Endometrial microvascular endothelial cells (primary cell): ENCODE measurements around the gene UBE2G2. TPM values are rescaled to one million over a fixed set of nuclear protein-coding genes. Genes with fewer than 3 reads are reported as not detected.

Experiments
- in situ Hi-C: cut with HindIII; loops from 2 replicates; pipeline ENCODE4 v1.10.0; 2017; ENCODE audit warnings: low sequenced_read_pairs, low pct_unique_long_range_greater_than_20kb; ENCODE audit errors: inconsistent ontology term
- total RNA-seq: library from RNA; depleted of rRNA; stranded (reverse); fragments of >200 nt; gene quantifications from one replicate; pipeline ENCODE4 v1.2.3, GENCODE V29; 2015; ENCODE audit errors: inconsistent ontology term

The UBE2G2 gene
- total RNA-seq, 1 donor from 2014 or later: 102 TPM

DNA sequence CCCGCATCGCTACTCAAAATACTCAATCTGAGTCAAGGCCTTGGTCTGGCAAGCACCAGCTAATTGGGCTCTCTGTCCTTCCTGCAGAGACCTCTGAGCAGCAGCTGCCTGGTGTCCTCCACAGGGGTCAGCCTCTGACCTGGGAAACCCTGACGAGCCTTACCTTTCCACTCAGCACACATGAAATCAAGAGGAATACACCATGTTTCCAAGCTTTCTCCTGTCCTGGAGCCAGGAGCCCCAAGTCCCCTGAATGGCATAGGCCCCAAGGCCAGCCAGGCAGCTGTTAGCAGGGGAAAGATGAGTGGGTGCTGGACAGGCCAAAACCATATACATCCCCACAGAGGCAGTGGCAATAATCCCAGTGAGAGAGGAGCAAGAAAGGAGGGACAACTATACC, 63.0 kb downstream of the UBE2G2 start:
- in situ Hi-C loops: no loop called here

DNA sequence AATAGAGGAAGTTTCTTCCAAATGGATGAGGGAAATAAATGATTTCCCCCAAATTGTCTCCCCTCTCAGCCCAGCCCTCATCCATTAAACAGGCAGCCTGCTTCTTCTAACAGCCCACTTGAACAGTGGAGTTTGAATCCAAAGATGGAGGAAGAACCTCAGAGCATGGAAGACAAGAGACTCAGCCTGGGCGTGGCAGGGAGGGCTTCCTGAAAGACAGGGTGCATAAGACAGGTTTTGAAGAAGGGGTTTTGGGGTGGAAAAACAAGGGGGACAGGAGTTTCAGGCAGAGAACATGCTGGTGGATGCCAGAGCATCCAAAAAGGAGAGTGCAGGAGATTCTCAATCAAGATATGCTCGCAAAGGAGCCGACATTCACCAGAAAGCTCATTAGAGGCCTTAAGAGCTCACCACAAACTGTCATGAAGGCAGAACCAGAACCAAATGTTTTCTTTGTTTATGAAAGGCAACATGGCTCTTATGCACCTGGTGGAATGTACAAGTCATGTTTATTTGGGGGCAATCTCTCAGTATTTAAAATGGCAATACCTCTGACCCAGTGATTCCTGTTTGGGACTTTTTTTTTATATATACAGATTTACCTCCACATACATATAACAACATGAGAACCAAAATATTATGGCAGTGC, 63.8 kb downstream of the UBE2G2 start:
- in situ Hi-C loops: no loop called here

DNA sequence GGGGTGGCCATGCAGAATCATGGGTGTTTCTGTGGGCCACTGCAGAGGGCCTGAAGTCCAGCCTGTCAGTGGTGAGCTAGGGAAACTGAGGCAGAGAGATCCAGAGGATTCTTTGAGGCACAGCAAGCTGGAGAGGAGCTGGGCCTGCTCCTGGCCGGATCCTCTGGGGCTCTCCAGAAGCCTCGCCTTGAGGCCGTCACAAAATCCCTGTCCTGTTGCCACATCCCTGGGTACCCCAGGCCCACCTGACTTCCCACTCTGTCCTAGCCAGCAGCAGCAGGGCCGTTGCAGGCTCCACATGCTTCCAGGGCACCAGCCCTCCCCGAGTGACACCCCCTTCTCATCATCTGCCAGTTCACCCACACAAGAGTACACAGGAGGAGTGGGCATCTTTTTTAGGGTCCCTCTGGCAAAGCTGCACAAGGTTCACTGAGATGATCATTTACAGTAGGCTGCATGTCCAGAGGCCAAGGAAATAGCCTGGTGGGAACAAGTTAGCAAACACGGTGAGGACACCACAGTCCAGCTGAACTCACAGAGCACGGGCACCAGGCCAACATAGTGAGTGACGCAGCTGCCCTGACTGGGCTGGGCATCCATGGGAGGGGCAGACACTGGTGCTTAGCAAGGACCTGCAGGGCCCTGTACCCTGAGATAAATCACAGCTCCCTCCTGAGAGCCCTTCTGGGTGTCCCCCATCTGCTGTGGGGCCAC, 65.2 kb downstream of the UBE2G2 start:
- in situ Hi-C loops: no loop called here

DNA sequence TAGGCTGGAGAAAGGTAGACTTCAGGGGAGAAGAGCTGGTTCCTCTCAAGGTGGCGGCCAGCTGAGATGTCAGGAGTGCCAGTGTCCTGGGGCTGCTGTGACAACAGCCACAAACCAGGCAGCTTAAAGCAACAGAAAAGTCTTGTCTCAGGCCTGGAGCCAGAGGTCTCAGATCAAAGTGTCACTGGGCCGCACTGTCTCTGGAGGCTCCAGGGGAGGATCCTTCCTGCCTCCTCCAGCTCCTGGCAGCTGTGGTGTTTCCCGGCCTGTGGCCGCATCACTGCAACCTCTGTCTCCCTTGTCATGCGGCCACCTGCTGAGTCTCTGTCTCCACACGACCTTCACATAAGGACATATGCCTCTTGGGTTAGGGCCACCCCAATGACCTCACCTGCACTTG, 65.8 kb downstream of the UBE2G2 start:
- in situ Hi-C loops: no loop called here

DNA sequence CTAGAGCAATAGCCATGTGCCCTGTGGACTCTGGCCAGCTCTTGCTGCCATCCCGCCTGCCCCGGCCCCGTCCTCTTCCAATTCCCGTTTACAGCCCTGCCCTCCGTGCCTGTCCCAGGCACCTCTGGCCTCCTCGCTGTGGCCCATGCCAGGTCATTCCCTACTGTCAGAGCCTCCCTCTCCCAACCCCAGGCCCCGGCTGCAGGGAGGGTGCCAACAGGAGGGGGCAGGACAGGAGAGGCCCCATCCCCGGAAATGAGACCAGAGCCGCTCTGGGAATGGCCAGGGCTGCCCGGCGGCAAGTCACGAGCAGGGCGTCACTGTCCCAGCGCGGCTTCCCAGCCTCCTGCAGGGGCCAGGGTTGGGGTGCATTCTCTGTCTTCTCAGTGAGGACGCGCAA, 66.8 kb downstream of the UBE2G2 start:
- in situ Hi-C loops: no loop called here

DNA sequence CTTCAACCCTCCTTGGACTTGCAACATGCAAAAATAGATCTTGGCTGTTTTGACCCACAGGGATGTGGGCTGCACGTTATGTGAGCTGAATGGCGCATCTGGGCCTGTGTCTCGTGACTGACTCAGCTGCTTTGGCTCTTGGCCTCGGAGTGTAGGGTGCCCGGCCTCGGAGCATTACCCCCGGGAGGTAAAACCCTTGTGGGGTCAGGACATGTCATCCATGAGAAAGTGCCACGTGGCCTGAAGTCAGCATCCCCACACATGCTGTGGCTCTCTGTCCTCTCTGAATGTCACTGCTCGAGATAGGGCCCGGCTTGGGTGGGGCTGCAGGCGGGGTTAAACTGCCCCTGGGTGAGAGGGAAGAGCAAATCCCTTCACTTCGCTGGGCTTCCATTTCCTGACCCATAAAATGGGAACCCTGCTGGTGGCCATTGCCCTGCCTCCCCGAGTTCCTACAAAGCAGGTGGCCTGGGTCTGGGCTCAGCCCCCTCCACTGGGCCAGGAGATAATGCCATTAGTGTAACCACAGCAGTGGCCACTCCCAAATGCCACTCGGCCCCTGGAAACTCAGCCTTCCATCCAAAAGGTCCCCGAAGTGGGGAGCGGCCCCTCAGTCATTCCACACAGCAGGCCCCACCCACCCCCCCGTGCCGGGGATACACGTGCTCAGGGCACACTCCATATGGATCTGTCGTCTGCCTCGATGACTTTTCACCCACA, 67.4 kb downstream of the UBE2G2 start:
- in situ Hi-C loops: no loop called here

DNA sequence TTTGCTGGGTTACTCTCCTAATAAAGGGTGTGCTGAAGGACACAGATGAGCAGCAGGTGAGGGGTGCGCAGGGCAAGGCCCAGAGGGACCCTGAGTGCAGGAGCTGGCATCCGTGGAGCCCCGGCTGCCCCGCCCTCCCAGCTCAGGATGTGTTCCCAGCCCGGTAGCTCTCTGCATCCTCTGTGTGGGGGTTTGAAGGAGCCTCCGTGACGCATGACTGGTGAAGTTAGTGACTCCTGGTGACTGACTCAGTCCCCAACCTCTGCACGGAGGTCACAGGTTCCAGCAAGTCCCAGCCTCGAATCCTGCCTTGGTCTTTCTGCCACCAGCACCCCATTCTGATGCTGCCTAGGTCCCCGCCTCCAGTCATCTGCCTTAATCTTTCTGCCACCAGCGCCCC, 68.7 kb downstream of the UBE2G2 start:
- in situ Hi-C loops: no loop called here

DNA sequence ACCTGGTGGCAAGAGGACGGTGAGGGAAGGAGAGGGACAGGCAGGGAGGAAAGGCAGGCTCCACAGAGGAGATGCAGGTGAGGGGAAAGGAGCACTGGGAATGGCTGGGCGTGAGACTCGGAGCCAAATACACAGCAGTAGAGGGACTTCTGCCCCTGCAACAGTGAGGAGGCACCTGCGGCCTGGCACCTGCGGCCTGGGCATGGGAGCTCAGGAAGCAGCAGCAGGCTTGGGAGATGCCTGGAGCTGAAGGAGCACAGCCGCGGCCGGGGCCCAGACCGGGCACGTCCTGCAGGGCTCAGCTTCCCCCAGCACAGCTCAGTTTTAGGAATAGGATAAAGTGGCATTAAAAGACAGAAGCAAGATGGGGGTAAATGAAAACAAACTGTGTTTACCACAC, 69.4 kb downstream of the UBE2G2 start:
- in situ Hi-C loops: no loop called here

DNA sequence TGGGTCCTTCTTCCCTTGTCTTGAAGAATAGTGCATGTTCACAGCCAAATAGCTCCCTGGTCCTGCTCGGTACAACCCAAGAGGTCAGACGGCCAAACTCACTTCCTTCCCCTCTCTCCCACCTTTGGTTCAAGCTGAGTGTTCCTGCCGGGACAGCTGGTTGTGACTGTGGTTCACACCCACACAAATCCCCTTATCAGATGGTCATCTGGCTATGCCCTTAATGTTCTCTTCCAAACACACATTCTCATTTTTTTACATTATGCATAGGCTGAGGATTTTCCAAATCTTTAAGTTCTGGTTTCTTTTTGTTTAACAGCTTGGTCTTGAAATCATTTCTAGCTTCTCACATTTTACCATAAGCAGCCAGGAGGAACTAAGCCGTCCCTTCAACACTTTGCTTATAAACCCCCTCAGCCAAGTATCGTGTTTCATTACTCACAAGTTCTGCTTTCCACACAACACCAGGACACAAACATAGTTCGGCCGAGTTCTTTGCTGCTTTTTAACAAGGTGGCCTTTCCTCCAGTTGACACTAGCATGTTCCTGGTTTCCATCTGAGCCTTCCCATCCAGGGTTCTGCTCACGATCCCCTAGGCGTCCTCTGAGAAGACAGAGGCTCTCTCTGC, 70.6 kb downstream of the UBE2G2 start:
- in situ Hi-C loops: no loop called here

DNA sequence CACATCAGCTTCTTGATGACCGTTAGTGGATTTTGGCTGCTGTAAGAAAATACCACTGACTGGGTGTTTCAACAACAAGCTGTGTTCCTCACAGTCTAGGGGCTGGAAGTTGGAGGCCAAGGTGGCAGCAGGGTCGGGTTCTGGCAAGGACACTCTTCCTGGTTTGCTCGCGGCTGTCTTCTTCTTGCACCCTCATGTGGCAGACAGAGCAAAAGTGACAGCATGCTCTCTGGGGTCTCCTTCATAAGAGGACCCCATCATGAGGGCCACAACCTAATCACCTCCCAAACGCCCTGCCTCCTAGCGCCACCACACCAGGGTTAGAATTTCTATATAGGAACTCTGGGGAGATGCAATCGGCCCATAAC, 71.6 kb downstream of the UBE2G2 start:
- in situ Hi-C loops: no loop called here

DNA sequence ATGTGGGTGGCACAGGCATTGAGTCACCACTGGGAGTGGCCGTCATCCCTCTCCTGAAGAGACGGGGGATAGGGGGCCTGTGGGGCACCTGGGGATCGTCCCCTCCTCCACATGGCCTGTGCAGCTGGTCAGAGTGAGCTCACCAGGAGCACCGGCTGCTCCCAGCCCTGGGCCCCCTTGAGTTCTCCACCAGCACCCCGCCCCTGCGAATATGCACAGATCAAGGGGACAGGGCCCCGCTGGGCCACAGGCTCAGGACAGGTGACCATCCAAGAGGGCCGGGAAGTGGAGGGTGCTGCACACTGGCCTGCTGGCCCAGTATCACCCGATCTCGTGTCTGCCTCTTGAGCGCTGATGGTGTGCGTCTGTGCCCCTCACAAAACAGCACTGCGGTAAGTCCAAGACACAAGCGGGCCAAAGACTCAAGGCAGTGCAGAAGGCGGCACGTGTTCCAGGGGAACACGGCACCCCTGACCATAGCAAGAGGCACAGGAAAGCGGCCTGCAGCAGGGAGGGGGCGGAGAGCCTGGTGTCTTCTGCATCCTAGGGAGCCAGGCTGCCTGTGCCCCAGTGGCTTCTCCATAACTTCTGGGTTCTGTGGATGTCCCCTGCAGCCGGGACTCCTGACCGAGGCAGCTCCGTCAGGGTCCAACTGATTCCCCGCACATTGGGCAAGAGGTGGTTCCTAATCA, 72.1 kb downstream of the UBE2G2 start:
- in situ Hi-C loops: no loop called here

DNA sequence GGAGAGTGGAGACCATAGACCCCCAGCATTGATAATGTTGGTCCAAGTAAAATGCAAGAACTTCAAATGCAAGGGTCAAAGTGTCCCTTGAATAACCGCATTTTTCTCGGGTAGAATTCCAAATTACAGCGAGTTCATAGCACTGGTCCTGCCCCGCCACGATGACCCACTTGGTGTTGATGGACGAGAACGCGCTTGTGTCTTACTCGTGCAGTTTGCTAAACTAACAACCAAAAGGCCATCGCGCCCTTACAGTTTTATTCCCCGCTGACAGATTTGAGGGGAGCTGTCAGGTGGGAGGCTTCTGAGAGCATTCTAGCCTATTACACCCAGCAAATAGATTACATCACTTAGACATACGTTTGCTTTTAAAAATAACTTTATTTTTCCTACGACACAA, 72.9 kb downstream of the UBE2G2 start:
- in situ Hi-C loops: no loop called here

DNA sequence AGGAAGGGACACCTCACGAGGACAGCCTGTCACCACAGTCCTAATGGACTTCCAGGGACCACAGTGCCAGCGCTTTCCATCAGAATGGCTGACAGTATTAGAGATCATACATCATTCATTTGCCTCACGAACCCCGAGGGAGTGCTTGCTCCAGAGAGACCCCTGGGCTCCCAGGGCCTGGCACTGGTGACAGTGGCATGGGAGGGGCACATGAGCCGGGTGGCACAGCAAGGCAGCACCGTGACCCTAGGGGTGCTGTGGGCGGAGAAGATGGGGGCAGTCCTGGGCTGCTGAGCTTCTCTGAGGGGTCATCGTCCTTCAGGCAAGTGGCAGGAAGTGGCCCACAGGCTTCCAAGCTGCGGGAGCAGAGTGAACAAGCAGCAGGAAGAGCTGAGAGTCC, 73.9 kb downstream of the UBE2G2 start:
- in situ Hi-C loops: no loop called here

DNA sequence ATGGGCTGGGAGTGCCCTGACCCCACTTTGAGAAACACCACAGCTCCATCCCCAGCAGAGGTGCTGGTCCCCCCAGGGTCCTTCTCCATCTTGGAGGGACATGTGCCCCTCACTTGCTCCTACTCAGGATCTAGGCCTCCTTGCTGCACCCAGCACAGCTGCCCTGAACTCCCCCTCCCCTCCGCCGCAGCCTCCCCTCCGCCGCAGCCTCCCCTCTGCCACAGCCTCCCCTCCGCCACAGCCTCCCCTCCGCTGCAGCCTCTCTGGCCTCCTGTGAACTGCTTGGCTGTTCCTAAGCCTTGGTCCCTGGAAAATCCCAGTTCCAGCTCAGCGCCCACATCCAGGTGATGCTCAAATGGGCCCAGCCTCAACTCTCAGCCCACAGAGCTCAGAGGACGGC, 74.3 kb downstream of the UBE2G2 start:
- in situ Hi-C loops: no loop called here

DNA sequence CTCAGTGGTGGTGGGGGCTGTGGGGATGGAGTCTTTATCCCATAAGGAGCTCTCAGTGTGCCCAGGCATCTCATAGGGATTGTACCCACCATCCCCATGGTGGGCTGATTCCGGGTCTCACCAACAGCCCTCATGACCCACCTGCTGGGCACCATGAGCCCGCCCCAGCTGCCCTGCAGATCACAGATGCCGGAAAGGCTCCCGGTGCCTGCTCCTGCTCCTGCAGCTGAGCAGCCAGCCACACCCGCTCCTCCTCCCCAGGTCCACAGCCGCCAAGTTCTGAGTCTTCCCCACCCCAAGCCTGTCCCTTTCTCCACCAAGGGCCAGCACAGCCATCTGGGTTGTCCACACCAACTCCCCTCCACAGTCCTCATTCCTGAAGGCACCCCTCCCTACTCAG, 74.8 kb downstream of the UBE2G2 start:
- in situ Hi-C loops: no loop called here

DNA sequence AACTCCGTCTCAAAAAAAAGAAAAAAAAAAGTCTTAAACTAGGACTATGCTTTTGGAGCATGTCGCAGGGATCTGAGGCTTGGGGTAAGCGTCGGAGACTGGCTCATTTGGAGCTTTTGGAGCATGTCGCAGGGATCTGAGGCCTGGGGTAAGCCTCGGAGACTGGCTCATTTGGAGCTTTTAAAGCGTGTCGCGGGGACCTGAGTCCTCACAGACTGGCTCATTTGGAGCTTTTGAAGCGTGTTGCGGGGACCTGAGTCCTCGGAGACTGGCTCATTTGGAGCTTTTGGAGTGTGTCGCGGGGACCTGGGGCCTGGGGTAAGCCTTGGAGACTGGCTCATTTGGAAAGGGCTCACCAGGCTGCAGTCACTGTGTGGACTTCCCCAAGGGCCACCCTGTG, 76.7 kb downstream of the UBE2G2 start:
- in situ Hi-C loops: no loop called here

DNA sequence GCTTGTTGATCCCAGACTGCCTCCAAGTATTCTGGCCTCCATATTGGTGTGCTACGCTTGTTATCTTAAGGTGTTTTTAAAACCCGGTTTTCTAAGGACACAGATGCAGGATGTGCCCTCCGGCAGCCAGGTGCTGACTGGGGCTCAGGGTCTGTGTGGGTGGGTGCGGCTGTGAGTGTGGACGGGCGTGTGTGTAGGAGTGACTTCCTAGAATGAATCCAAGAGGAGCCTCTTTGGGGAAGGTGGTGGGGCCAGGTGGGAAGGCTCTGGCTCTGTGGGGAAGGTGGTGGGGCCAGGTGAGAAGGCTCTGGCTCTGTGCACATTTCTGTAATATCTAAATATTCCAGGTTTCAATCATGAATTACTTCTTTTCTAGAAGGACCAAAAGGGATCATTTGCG, 77.4 kb downstream of the UBE2G2 start:
- in situ Hi-C loops: no loop called here

DNA sequence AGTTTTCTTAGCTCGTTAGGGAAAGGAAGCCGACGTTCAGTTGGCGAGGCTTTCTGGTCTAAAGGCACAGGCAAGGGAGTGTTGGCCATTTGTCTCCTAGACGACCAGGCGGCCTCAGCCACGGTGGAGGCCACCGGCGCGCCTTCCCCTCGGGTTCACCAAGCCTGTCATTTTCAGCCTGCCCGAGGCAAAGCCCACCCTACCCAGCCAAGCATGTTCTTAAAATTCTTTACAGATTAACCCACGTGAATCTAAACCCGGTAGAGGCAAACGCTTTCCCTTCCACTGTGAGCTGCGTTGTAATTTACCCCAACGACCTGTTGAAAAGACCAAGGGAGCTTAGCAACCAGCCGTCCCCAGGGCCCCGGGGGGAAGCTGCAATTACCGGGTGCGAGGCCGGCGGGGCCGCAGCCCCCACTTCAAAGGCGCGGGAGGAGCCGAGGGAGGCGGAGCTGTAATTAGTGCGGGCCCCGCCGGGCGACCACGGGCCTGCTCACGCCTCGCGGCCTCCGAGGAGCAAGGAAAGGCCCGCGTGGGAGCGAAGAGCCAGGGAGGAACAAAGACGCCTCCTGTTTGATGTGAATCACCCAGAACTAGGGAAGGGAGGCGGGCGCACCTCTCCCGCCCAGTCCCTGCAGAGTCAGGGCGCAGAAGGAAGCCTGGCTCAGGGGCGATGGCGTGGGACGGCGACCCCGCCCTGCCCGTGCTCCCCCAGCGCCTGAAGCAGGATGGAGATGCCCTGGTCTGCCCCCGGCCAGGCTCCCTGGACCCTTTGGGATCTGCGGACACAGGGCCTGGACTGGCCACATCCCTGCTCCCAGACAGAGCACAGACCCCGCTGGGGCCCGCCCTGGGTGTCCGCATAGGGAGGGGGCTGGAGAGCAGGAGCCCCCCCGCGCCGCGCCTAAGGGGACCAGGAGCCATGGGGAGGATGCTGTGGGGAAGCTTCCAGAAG, 78.2 kb downstream of the UBE2G2 start:
- in situ Hi-C loops: no loop called here
